Right forelimb (tissue), 1 donor: ENCODE results near the gene PCOLCE2.
"Not testable (repeated sequence)": the region's sequence is repeated elsewhere in the genome, so short reads cannot be mapped to it uniquely, and the experiment has no call there.

ENCODE experiments used
- DNase-seq: peaks from one replicate; pipeline ENCODE4 v3.0.0-alpha.2; 2018

Gene PCOLCE2

GRCh38 chr3:142898346-142899213 is 9.7 kb upstream of the PCOLCE2 start:
- no peak for DNase-seq

- DNase-seq, result no peak
Observed at GRCh38 chr3:142897807-142898206, 8.9 kb upstream of the PCOLCE2 start.

DNA sequence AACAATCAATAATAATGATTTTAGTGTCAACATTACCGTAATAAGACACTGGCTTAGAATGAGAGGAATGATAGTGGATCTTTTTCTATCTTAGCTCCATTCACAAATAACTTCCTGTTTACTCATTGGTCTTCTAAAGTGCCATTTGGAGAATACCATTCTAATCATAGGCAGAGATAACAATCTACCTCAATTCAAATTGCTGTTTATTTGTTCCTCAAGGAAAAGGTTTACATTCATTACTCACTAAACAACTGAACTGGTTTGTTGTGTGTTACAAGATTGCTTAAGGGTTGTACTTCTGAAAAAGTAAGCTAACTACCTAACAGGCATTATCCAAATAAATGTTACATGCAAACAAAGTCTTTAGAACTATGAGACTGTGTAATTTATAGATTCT is 8.1 kb upstream of the PCOLCE2 start:
- DNase-seq, result no peak

DNA sequence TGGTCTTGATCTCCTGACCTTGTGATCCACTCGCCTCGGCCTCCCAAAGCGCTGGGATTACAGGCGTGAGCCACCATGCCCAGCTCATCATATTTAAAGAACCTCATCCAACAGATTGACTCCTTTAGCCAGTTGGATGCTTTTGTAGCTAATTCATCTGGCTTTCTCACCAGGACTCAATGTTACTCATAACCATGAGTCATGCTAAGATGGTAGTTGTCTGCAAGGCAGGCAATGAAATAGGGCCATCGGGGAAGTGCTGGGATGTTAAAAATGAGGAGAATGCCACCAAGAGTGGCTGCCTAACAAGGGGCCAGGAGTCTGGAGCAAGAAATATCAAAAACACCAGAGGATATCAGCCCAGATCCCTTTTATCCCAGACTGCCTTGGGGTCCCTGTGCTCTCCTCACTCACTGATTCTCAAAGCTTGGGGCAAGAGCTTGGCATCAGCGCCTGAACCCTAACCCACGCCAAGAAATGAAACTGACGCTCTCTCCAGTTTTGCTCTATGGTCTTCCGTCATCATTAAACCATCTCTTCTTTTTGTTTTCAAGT is 7.4 kb upstream of the PCOLCE2 start:
- no peak for DNase-seq

DNA sequence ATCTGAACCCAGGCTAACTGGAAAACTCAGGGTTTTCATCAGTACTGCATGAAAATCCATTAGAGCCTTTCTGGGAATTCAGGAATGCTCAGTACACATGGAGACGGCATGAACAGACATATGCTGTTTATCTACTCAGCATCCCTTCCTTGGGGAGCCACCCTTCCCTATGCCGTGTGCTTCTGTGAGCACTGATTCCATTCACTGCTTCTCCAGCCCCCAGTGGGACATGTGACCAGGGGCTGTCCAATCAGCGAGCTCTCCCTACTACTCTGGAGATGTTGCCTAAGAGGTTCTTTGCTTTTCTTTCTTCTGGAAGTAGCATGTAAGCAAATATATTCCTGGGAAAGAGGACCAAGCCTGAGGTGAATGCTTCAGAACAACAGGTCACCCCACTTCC is 5.6 kb upstream of the PCOLCE2 start:
- DNase-seq, result no peak

GRCh38 chr3:142892714-142893113 is 3.8 kb upstream of the PCOLCE2 start:
- DNase-seq, result no peak

DNA sequence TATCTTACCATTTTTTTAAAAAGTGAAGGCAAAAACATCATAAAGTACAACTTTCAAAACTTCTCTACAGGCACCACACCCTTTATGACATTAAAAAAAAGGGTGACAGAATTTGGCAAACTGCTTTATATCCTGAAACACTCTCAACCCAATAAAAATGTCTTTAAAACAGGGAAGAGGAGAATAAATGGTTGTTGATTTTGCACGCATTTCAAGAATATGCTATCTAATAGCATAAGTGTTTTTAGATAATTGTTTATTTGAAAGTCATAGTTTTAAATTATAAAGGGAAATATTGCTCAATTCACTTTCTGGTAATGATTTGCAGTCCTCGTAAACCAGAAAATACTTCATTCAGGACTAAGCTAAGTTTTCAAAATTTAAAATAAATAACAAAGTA is 1.7 kb upstream of the PCOLCE2 start:
- DNase-seq, result no peak

- DNase-seq, result peak; percentile 54
Observed at GRCh38 chr3:142889212-142890014, 530 bp upstream of the PCOLCE2 start.

DNA sequence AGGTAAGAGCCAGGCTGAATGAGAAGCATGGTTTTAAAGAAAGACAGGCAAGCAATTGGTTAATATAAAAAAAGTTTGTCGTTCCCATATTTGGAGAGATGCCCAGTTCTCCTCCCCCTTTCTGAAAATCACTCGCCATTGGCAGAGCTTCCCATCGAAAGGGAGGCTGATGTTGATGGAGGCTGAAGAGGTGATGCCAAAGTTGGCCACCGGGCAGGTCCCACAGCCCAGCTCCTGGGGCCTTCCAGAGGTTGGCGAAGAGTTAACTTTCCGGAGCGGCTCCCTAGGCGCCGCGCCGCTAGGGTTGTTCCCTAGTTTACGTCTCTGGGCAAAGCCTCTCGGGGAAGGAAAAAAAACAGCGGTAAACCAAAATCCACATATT is 793 bp downstream of the PCOLCE2 start:
- no peak for DNase-seq

DNA sequence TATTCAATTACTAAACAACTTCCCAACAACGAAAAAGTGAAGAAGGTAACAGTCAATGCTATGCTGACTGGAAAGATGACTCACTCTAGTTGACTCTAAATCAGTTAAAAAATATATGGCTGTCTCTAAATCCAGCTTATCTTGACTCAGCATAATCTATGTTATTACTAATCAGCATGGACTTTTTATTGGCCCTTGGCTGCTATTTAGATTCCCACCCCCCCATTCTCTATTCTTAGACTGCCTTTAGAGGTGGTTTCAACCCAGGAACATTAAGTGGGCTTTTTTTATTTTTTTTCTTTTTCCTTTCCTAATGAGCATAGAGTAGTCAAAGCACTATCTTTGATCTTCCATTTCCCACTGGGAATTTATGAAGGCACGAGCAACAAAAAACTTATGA is 1.9 kb downstream of the PCOLCE2 start:
- DNase-seq, result no peak

GRCh38 chr3:142886021-142886420 is 2.9 kb downstream of the PCOLCE2 start:
- no peak for DNase-seq

GRCh38 chr3:142884531-142884930 is 4.4 kb downstream of the PCOLCE2 start:
- DNase-seq, result no peak

DNA sequence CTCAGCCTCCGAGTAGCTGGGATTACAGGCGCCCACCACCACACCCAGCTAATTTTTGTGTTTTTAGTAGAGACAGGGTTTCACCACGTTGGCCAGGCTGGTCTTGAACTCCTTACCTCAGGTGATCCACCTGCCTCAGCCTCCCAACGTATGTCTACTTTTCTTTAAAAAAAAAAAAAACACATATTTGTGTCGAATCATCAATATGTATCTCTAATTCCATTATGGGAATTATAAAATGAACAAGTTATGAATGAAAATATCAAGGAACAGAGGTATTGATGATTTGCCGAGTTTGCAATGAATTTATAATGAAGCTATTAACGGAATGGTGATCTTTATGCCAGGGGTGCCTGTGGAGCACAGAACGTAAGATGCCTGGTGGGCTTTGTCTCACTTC is 5.3 kb downstream of the PCOLCE2 start:
- not testable (repeated sequence) for DNase-seq

DNA sequence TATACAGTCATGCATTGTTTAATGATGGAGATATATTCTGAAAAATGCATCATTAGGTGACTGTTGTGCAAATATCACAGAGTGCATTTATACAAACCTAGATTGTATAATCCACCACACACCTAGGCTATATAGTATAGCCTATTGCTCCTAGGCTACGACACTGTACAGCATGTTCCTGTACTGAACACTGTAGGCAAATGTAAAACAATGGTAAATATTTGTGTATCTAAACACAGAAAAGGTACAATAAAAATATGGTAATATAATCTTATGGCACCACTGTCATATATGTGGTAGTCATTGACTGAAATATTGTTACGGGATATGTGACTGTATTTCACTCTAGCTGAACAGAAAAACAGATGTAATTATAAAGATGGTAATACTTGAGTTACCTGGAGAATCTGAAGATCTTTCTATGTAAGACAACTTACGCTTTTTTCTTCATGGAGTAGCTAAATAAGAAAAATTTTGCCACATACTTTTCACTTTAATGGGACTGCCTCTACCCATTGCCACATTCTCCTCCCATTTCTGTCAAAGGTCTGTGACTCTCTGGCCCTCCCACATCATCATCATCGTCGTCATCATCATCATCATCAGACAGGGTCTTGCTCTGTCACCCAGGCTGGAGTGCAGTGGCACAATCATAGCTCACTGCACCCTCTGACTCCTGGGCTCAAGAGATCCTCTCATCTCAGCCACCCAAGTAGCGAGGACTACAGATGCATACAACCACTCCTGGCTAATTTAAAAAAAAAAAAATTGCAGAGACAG is 7.2 kb downstream of the PCOLCE2 start:
- no peak for DNase-seq

GRCh38 chr3:142878649-142879300 is 10.1 kb downstream of the PCOLCE2 start:
- DNase-seq, result no peak

GRCh38 chr3:142876417-142876816 is 12.5 kb downstream of the PCOLCE2 start:
- DNase-seq, result no peak

GRCh38 chr3:142875583-142876207 is 13.2 kb downstream of the PCOLCE2 start:
- no peak for DNase-seq

DNA sequence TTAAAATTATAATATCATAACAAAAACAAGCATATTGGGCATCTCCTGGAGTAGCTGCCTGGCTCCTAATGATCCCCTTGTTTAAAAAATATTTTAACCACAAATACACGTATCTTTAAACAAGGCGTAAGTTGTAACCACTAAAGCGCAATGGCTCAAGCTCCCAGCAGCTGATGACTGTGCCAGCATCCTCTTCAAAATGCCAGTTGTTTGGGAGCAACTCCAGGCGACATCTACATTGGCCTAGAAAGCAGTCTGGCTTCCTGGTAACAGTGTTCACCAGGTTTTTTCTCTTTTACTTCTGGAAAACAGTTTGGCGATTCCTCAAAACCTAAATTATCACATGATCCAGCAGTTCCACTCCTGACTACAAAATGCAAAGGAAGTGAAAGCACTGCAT is 13.8 kb downstream of the PCOLCE2 start:
- DNase-seq, result no peak

- DNase-seq, result not testable (repeated sequence)
Observed at GRCh38 chr3:142868382-142868781, 20.5 kb downstream of the PCOLCE2 start.

DNA sequence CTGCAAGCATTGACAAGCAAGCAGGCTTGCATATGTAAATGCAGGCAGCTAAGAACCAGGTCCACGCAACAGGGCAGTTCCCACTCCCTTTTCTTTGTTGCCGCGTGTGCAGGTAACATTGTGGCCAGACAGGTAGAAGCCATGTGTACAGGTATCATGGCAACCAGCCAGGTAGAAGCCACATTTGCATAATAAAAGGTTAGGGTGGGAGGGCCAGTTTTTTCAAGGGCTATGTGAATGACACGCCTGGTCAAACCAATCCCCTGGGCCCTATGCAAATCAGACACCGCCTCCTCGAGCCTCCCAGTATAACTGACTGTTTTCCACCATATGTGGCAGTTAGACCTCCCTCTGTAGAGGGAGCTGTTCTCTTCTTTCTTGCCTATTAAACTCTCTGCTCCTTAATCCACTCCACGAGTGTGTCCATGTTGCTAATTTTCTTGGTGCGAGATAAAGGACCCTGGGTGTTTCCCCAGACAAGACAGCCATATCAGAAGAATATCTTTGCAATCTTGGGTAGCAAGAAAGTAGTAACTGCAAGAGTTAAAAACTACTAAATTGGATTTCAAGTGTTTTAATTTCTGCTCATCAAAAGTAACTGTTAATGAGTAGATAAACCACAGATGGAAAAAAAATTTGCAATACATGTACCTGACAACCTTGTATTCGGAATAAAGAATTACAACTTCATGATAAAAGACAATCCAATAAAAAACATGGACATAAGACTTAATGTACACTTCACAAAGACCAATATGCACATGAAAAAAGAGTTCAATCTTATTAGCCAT is 21.8 kb downstream of the PCOLCE2 start:
- DNase-seq, result no peak
